DND-41 (cell line): Measurements from ENCODE around the gene DSG3.
A peak's percentile ranks its signal among the peaks of the same experiment; 100 is the strongest.
"Not testable (repeated sequence)": the region's sequence is repeated elsewhere in the genome, so short reads cannot be mapped to it uniquely, and the experiment has no call there.

Experiments
- ATAC-seq: fragments of 200-7000 bp; cut with Tn5 transposase; 3 replicates; pipeline ENCODE4 v1.9.1; 2021; ENCODE audit warnings: low read depth; ENCODE audit not compliant: insufficient read depth
- DNase-seq: peaks from one replicate; pipeline ENCODE4 v3.0.0-alpha.2; 2020
- H2AFZ ChIP-seq: 2 replicates; pipeline ENCODE4 v1.6.0; 2012; ENCODE audit warnings: low read depth, low read length
- H3K27ac ChIP-seq: 2 replicates; pipeline ENCODE4 v1.5.1; 2012; ENCODE audit warnings: low read length, inconsistent platforms
- H3K27me3 ChIP-seq: fragments of 200-600 bp; sonication (generic); 2 replicates; pipeline ENCODE4 v1.6.0; 2012; ENCODE audit warnings: low read length, mild to moderate bottlenecking, inconsistent platforms; ENCODE audit not compliant: insufficient read depth, poor library complexity
- H3K36me3 ChIP-seq: 2 replicates; pipeline ENCODE4 v1.5.1; 2012; ENCODE audit warnings: low read length, inconsistent platforms; ENCODE audit not compliant: insufficient read depth
- H3K4me1 ChIP-seq: 2 replicates; pipeline ENCODE4 v1.5.1; 2012; ENCODE audit warnings: mild to moderate bottlenecking, low read length; ENCODE audit not compliant: insufficient read depth
- H3K4me2 ChIP-seq: 2 replicates; pipeline ENCODE4 v1.6.0; 2012; ENCODE audit warnings: mild to moderate bottlenecking, moderate library complexity, low read length, inconsistent platforms; ENCODE audit not compliant: insufficient read depth
- H3K4me3 ChIP-seq, 2 experiments: fragments of 200-600 bp in 1 of 2; shearing (Covaris generic) in 1 of 2; 2 replicates each; pipeline ENCODE4 v1.5.1; 2012 to 2016; ENCODE audit warnings: inconsistent platforms in 2 of 2, low read length in 2 of 2, mild to moderate bottlenecking in 2 of 2, low read depth in 1 of 2, moderate library complexity in 1 of 2
- H3K79me2 ChIP-seq: 2 replicates; pipeline ENCODE4 v1.6.0; 2012; ENCODE audit warnings: low read length, inconsistent platforms; ENCODE audit not compliant: insufficient read depth
- H3K9ac ChIP-seq: 2 replicates; pipeline ENCODE4 v1.6.0; 2012; ENCODE audit warnings: low read depth, mild to moderate bottlenecking, inconsistent platforms, low read length, moderate library complexity
- H3K9me3 ChIP-seq: 2 replicates; pipeline ENCODE4 v1.5.1; 2012; ENCODE audit warnings: low read length, moderate library complexity, mild to moderate bottlenecking, inconsistent platforms; ENCODE audit not compliant: insufficient read depth, severe bottlenecking
- H4K20me1 ChIP-seq: 2 replicates; pipeline ENCODE4 v1.6.0; 2012; ENCODE audit warnings: low read length; ENCODE audit not compliant: insufficient read depth
- EZH2 ChIP-seq: IDR thresholded peaks from 3 replicates; pipeline ENCODE4 v1.6.1; 2012; ENCODE audit warnings: borderline replicate concordance, low read depth, mild to moderate bottlenecking, moderate library complexity, low read length, inconsistent platforms; ENCODE audit not compliant: severe bottlenecking
- TF ChIP-seq, protein P1 (sequence below): IDR thresholded peaks from 2 replicates; pipeline ENCODE4 v1.5.1; 2012; ENCODE audit warnings: borderline replicate concordance, low read length, moderate library complexity, mild to moderate bottlenecking; ENCODE audit not compliant: poor library complexity, severe bottlenecking; ENCODE audit errors: extremely low read depth

DSG3 gene

DNA sequence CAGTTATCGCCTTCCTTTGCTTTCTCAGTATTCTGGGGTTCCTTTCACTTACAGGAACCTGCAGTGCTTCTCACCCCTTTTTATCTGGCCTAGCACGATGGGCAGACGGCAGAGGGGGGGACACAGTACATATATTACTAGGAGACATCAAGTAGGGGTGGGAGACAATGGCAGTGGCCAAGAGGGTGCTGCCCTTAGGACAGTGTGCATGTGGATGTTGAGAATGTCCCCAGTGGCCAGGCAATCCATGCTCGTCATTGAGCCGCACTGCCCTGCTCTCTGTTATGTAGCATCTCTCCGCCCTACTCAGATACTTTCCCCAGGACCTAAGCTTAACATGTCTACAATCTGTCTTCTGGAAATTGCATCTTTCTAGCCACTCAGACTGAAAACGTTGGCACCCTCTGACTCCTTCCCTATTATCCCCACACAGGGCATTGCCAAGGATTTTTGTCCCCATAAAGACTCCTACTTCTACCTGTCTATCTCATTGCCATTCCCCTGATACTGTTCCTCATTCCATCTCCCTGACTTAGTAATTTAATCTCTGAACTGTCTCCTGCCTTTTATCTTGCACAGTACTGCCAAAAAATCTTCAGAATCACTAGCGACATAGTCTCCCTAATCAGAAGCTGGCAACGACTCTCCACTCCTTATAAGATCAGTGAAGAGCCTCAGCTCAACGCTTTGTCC is 57.1 kb downstream of the DSG3 start:
- TF ChIP-seq, protein P1, sequence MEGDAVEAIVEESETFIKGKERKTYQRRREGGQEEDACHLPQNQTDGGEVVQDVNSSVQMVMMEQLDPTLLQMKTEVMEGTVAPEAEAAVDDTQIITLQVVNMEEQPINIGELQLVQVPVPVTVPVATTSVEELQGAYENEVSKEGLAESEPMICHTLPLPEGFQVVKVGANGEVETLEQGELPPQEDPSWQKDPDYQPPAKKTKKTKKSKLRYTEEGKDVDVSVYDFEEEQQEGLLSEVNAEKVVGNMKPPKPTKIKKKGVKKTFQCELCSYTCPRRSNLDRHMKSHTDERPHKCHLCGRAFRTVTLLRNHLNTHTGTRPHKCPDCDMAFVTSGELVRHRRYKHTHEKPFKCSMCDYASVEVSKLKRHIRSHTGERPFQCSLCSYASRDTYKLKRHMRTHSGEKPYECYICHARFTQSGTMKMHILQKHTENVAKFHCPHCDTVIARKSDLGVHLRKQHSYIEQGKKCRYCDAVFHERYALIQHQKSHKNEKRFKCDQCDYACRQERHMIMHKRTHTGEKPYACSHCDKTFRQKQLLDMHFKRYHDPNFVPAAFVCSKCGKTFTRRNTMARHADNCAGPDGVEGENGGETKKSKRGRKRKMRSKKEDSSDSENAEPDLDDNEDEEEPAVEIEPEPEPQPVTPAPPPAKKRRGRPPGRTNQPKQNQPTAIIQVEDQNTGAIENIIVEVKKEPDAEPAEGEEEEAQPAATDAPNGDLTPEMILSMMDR = no peak
- no peak for TF ChIP-seq EZH2
- Histone ChIP-seq H3K4me2 (no peak overlapping the region), H3K9ac (no peak overlapping the region), H3K4me3 (no peak overlapping the region), H3K27me3 (peaks cover 6% of the 10 kb centered on the region), H3K9me3 (no peaks in the 10 kb centered on the region), H3K4me1 (no peaks in the 10 kb centered on the region), H2AFZ (no peak overlapping the region), H3K27ac (no peak overlapping the region), H3K36me3 (no peaks in the 10 kb centered on the region), H4K20me1 (no peaks in the 10 kb centered on the region), H3K79me2 (no peaks in the 10 kb centered on the region)
- DNase-seq (no peak), ATAC-seq (no peak)

DNA sequence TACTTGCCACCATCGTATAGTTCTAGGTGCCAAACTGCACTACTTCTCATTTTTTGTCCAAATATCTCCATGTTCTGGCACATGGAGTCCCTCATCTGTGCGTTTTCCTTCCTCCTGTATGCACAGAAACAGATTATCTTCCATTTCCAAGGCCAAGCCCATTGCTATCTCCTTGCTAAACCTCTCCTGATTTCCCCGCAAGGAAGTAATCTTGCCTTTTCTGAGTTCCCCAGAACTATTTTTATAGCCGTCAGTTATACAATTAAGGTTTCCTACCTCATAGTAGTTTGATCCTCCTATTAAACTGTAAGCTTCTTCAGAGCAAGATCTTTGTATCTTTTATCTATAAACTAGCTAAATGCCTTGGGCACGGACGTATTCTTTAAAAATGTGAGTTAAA is 57.6 kb downstream of the DSG3 start:
- H3K79me2 ChIP-seq = no peaks in the 10 kb centered on the region
- TF ChIP-seq, protein P1 = no peak
- no peak for TF ChIP-seq EZH2
- DNase-seq = no peak
- no peak overlapping the region for H3K9ac ChIP-seq
- no peak overlapping the region for H3K27ac ChIP-seq
- peaks cover 4% of the 10 kb centered on the region for H3K27me3 ChIP-seq
- H4K20me1 ChIP-seq = no peaks in the 10 kb centered on the region
- H2AFZ ChIP-seq = no peak overlapping the region
- H3K4me2 ChIP-seq = no peak overlapping the region
- H3K4me3 ChIP-seq = no peak overlapping the region
- ATAC-seq = no peak
- no peaks in the 10 kb centered on the region for H3K36me3 ChIP-seq
- no peaks in the 10 kb centered on the region for H3K4me1 ChIP-seq
- H3K9me3 ChIP-seq = no peaks in the 10 kb centered on the region

DNA sequence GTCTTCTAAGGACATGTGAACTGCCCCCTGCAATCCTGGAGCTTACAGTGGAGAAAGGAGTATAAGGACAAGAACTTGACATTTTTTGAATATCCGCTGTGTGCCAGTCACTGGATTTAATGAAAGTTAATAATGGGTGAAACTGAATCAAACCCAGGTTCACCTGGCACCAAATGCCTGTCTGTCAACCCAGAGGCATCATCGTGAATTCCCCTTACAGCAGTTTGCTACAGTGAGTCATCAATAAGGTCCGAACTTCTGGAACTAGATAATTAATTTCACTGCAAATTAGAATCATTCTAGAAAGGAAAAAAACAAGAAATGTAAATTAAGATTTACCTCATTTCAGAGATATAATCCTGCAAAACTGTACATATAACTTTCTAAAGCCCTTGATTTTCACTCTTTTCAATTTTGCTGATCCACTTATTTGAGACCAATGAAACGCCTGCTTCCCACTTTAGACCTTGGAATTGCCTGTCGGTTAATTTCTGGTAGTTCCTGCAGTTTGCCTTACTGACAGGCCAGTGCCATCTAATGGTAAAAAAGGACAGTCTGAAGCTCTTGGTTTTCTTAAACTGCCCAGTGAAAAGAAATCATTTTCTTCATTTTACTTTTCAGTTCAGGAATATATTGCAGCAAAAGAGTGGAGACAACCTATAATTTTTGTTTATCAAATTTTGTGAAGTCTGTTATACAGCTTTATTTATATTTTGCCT is 58.6 kb downstream of the DSG3 start:
- Histone ChIP-seq H2AFZ (no peak overlapping the region), H3K36me3 (no peaks in the 10 kb centered on the region), H3K9ac (no peak overlapping the region), H3K4me1 (no peaks in the 10 kb centered on the region), H3K4me2 (no peak overlapping the region), H3K9me3 (no peaks in the 10 kb centered on the region), H3K79me2 (no peaks in the 10 kb centered on the region), H3K4me3 (no peak overlapping the region), H4K20me1 (no peaks in the 10 kb centered on the region), H3K27ac (no peak overlapping the region), H3K27me3 (peaks cover 3% of the 10 kb centered on the region)
- TF ChIP-seq, protein P1 = peak; percentile 35
- no peak for TF ChIP-seq EZH2
- no peak for DNase-seq
- no peak for ATAC-seq

DNA sequence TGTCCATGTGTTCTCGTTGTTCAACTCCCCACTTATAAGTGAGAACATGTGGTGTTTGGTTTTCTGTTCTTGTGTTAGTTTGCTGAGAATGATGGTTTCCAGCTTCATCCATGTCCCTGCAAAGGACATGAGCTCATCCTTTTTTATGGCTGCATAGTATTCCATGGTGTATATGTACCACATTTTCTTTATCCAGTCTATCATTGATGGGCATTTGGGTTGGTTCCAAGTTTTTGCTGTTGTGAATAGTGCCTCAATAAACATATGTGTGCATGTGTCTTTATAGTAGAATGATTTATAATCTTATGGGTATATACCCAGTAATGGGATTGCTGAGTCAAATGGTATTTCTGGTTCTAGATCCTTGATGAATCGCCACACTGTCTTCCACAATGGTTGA is 59.6 kb downstream of the DSG3 start:
- not testable (repeated sequence) for H3K36me3 ChIP-seq, H3K9me3 ChIP-seq, H3K27ac ChIP-seq, ATAC-seq, H3K4me2 ChIP-seq, H3K4me3 ChIP-seq, H3K9ac ChIP-seq, H4K20me1 ChIP-seq, H3K27me3 ChIP-seq, H3K79me2 ChIP-seq, DNase-seq, H3K4me1 ChIP-seq, H2AFZ ChIP-seq
